GM21723 (cell line): ENCODE data around the gene C2orf49.

Experiments used
- ATAC-seq: cut with Tn5 transposase; IDR thresholded peaks from one replicate; pipeline ENCODE4 v1.9.1; 2021; ENCODE audit warnings: mild to moderate bottlenecking, moderate library complexity; ENCODE audit not compliant: unreplicated experiment

The C2orf49 gene

DNA sequence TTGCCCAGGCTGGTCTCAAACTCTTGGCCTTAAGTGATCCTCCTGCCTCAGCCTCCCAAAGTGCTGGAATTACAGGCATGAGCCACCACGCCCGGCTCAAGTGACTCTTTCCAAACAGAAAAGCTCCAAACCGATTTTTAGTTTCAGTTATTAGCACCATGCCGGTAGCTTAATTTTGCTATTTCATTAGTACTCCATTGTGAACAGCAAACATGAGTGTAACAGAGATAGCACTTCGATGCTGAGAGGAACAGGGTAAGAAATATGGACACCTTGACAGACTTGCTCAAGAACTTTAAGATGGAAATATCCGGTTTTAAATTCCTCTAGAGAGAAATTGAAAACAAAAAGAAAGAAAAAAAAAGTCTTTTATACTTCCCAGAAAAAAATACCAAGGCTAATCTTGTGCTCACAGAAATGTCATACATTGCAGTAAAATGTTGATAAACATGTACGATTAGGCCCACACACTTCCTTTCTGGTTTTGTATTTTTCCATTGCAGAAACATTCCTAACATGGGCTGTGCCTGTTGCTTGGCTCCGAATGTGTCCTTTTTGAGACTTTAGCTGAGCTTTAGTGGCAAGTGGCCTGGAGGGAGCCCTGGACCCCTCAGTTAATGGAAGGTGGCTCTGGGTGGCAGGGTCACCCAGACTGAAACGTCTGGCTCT, 43.2 kb downstream of the C2orf49 start:
- ATAC-seq, result no peak

GRCh38 chr2:105381101-105381668, 43.8 kb downstream of the C2orf49 start:
- no peak for ATAC-seq

DNA sequence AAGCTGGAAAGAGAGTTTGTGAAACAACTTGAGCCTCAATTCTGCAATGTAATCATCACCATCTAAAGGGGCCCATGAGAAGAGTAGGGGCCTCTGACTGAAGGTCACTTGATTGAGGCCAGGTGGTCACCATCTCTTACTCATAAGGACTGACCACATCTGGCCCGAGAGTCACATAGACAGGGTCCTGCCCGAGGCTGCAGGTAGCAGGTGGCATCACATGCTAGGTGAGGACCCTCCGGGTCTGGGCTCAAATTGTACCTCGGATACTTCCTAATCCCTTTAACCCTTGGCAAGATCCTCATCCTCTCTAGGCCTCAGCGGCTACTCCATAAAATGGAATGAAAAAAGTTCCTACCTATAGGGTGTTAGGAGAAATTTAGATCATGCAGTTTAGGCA, 44.8 kb downstream of the C2orf49 start:
- ATAC-seq, result no peak

GRCh38 chr2:105383432-105384166, 46.3 kb downstream of the C2orf49 start:
- no peak for ATAC-seq

DNA sequence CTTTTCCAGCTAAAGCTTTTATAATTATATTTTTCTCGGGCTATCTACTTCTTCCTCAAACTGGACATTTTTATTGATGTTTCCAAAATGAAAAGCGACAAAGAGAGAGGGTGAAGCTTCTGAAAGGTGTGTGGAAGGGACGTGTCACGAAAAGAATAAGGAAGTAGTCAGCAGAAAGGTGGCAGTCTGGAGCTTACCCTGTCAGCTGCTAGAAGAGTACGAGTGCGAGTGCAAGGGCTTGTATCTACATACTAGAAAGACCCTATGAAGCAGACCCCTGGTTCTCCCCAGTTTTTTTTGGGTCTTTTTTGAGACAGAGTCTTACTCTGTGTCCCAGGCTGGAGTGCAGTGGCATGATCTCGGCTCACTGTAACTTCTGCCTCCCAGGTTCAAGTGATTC, 46.9 kb downstream of the C2orf49 start:
- no peak for ATAC-seq

- no peak for ATAC-seq
Observed at GRCh38 chr2:105384861-105385260, 47.5 kb downstream of the C2orf49 start.

- no peak for ATAC-seq
Observed at GRCh38 chr2:105385731-105386540, 48.6 kb downstream of the C2orf49 start.

- no peak for ATAC-seq
Observed at GRCh38 chr2:105387225-105387624, 49.9 kb downstream of the C2orf49 start.

- ATAC-seq, result no peak
Observed at GRCh38 chr2:105388971-105389381, 51.6 kb downstream of the C2orf49 start.

- ATAC-seq, result no peak
Observed at GRCh38 chr2:105390454-105390853, 53.1 kb downstream of the C2orf49 start.

DNA sequence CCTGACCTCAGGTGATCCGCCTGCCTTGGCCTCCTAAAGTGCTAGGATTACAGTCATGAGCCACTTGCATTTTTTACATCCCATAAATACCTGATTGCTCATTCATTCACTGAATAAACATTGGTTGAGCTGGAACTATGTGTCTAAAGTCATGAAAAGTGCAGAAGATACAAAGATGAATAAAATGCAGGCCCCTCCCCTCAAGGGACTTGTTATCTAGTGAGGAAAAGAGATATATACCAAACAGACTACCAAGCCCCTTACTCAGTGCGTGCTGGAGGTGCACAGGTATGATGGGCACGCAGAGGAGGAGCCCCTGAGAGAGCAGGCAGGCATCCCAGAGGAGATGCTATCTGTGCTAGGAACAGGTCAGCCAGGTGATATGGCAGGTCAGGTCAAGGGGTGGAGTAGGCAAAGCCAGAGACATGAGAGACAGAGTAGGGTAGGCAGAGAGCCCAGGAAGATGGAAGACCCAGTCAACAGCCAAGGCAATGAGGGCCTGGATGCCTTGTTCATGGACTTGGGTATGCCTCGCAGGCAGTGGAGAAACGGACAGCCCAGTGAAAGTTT, 53.8 kb downstream of the C2orf49 start:
- no peak for ATAC-seq

DNA sequence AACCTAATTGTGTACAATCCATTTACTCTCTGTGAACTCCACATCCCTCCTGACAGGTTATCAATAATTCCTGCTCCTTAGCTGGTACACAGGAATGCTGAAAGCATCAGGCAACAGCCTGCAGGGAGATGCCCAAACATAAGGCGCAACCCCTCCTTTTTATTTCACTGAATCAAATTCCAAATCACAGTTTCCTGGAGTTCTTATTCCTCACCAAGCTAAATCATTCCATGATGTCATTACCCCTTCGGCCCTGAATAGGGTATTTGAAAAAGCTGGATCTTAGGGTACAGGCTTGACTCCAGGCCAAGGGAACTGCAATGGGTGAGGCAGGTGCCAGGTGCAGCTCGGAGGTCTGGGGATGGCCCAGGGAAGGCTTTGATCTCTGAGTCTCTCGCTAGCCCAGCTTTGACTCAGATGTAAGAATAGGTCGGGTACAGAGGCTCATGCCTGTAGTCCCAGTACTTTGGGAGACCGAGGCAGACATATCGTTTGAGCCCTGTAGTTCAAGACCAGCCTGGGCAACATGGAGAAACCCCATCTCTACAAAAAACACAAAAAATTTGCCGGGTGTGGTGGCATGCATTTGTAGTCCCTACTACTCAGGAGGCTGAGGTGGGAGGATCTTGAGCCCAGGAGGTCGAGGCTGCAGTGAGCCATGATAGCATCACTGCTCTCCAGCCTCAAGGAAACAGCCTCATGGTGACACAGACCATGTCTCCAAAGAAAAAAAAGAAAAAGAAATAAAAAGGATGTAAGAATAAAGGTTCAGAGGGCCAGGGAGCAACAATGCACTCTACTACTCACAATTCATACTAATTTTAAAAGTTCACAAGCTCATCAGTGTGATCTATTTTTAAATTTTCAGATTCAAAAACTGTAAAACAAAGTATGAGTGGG, 54.7 kb downstream of the C2orf49 start:
- ATAC-seq, result no peak

- no peak for ATAC-seq
Observed at GRCh38 chr2:105393373-105394055, 56.2 kb downstream of the C2orf49 start.

DNA sequence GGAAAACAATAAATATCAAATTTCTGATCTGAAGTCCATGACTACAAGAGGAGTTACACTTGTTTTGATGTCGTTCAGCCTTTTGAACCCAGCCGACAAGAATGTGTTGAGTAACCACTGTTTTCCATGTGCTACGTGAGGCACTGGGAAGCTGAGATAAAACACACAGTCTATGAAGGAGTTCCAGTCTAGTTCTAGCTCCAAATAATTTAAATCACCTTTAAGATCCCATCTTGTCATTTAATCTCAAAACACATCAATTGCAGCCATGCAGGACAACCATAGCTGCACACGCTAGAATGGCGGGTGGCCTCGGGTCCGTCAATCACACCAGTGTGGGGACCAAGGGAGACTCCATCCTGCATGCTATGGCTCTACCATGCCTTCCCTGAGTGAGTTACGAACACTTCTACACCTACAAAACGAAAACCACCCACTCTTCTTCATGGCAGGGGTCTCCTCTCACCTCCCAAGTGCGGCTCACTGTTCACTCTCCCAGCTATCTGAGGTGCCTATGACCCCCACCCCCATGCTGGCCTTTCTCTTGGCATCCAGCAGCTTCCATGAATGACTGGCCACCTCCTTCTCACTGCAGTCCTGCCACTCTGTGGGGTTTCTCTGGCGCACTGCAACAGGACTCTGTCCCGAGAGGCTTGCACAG, 57.7 kb downstream of the C2orf49 start:
- no peak for ATAC-seq

GRCh38 chr2:105395691-105396090, 58.4 kb downstream of the C2orf49 start:
- no peak for ATAC-seq

DNA sequence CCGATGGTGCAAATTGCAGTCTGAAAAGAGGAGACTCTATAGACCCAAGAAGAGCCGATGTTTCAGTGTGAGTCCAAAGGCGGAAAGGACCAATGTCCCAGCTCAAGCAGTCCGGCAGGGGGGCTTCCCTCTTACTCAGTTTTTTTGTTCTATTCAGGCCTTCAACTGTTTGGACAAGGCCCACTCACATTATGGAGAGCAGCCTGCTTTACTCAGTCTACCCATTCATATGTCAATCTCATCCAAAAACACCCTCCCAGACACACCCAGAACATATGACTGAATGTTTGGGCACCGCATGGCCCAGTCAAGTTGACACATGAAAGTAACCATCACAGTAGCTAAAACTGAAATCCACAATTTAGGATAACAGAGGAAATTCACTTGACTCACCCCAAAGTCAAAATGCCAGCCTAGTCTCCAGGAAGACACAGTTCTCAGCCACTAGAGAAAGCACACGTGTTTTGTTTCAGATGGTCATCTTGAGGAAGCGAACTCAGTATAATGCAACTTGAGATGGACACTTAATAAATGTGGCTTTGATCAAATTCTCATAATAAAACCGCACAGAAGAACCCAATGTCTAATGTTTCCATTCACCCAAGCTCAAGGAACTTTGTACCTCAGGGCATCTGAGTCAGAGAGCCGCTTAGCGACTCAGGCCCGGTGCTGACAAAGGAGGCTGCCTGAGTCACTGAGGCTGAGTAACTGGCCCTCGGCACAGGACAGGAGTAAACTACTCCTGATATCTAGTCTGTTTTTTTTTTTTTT, 59.1 kb downstream of the C2orf49 start:
- no peak for ATAC-seq

DNA sequence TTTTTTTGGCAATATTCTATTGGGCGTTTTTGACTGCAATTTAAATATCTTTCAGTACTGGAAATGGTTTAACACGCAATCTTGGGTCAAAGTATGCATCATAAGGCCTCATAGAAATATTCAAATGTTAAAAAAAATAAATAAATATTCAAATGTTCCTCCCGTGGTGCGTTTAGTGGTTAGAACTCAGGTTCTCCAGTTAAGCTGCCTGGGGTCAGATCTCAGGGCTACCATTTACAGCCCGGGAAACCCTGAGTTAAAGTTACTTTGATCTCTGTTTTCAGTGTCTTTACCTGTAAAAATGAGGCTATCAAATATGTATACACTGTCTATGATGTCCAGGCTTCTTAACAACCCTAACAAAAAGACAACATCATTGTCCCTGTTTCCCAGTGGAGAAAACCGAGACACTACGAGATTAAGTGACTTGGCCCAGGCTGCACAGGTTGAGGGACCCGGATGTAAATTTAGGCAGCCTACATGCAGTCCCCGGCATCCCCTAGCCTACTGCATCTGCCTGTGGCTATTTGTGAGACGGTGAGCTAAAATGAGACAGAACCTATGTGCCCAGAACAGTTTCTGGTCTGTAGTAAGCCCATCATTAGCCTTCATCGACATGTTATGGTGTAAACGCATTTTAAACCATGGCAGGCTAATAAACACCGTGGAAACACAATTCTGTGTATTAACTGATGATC, 59.8 kb downstream of the C2orf49 start:
- ATAC-seq, result no peak

DNA sequence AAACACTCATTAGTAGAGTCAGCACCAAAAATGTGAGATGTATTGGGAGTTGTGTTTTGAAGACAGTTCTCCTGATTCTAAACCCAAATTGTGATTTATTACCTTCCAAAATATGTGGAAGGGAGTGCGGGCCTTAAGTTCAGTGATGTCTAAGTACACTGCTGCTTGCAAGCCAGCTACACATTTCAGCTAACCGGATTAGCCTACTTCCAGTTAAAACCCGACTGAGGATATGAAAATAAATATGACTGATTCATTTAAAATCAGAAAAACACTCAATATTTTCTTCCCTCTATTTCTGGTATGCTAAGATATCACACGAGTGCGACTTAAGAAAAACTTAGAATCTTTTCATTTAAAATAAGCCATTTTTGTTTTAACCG, 60.6 kb downstream of the C2orf49 start:
- no peak for ATAC-seq
